HEK293 (cell line): ENCODE data around the gene EIF4ENIF1.

Experiments used
- CTCF ChIA-PET: fragments of 350-600 bp; formaldehyde crosslinking; extraction: SDS; loops from one replicate; lab custom pipeline; 2021; ENCODE audit warnings: antibody characterized with exemption; lab: Yijun Ruan, JAX
- POLR2A ChIA-PET: fragments of 300-600 bp; formaldehyde crosslinking; extraction: SDS; loops from one replicate; lab custom pipeline; 2020; ENCODE audit warnings: antibody characterized with exemption, inconsistent platforms; lab: Yijun Ruan, JAX
- H3K27ac ChIP-seq: fragments of 200-500 bp; sonication (Bioruptor generic); 2 replicates; pipeline ENCODE4 v1.5.1; 2014; ENCODE audit warnings: low read depth, low read length, control low read depth, inconsistent platforms; ENCODE audit errors: extremely low read depth
- H3K36me3 ChIP-seq, 2 experiments: fragments of 200-500 bp in 1 of 2; sonication (Bioruptor generic) in 1 of 2; 1 replicate in 1 of 2; 2 replicates in 1 of 2; pipeline ENCODE4 v1.5.1; 2014 to 2017; ENCODE audit warnings: inconsistent platforms in 2 of 2, low read length in 2 of 2; ENCODE audit not compliant: control insufficient read depth in 2 of 2, insufficient read depth in 1 of 2
- H3K4me1 ChIP-seq: fragments of 200-500 bp; sonication (Bioruptor generic); 2 replicates; pipeline ENCODE4 v1.5.1; 2014; ENCODE audit warnings: mild to moderate bottlenecking, low read length, inconsistent platforms; ENCODE audit not compliant: control insufficient read depth, insufficient read depth
- H3K4me3 ChIP-seq: 2 replicates; pipeline ENCODE4 v1.5.1; 2011; ENCODE audit warnings: low read depth, mild to moderate bottlenecking, control low read depth, low read length, moderate library complexity
- H3K9me3 ChIP-seq: fragments of 200-500 bp; sonication (Bioruptor generic); 2 replicates; pipeline ENCODE4 v1.5.1; 2014; ENCODE audit warnings: low read depth, low read length, inconsistent platforms; ENCODE audit not compliant: control insufficient read depth, insufficient read depth
- KLF8 ChIP-seq: fragments of 450-650 bp; formaldehyde crosslinking; IDR thresholded peaks from 2 replicates; pipeline ENCODE4 v1.5.1; 2016; ENCODE audit warnings: missing biosample characterization, missing genetic modification characterization
- KLF9 ChIP-seq: fragments of 450-650 bp; formaldehyde crosslinking; IDR thresholded peaks from 2 replicates; pipeline ENCODE4 v1.5.1; 2016; ENCODE audit warnings: missing biosample characterization, missing genetic modification characterization, low read depth
- SP7 ChIP-seq: fragments of 450-650 bp; formaldehyde crosslinking; IDR thresholded peaks from 2 replicates; pipeline ENCODE4 v1.5.1; 2016; ENCODE audit warnings: missing biosample characterization, missing genetic modification characterization
- ZBTB20 ChIP-seq: fragments of 450-650 bp; formaldehyde crosslinking; IDR thresholded peaks from 2 replicates; pipeline ENCODE4 v1.5.1; 2016; ENCODE audit warnings: missing biosample characterization, missing genetic modification characterization
- ZNF121 ChIP-seq: fragments of 450-650 bp; formaldehyde crosslinking; IDR thresholded peaks from 2 replicates; pipeline ENCODE4 v1.5.1; 2016; ENCODE audit warnings: missing biosample characterization, missing genetic modification characterization
- ZNF133 ChIP-seq: fragments of 450-650 bp; formaldehyde crosslinking; IDR thresholded peaks from 2 replicates; pipeline ENCODE4 v1.5.1; 2016; ENCODE audit warnings: missing biosample characterization, missing genetic modification characterization
- ZNF146 ChIP-seq: fragments of 450-650 bp; formaldehyde crosslinking; IDR thresholded peaks from 2 replicates; pipeline ENCODE4 v1.5.1; 2016; ENCODE audit warnings: missing biosample characterization, missing genetic modification characterization
- ZNF239 ChIP-seq: fragments of 450-650 bp; formaldehyde crosslinking; IDR thresholded peaks from 2 replicates; pipeline ENCODE4 v1.5.1; 2016; ENCODE audit warnings: missing biosample characterization, missing genetic modification characterization
- ZNF24 ChIP-seq: fragments of 450-650 bp; formaldehyde crosslinking; IDR thresholded peaks from 2 replicates; pipeline ENCODE4 v1.5.1; 2016; ENCODE audit warnings: missing biosample characterization, missing genetic modification characterization
- ZNF37A ChIP-seq: fragments of 450-650 bp; IDR thresholded peaks from 2 replicates; pipeline ENCODE4 v1.5.1; 2018; ENCODE audit warnings: missing biosample characterization, missing genetic modification characterization
- ZNF510 ChIP-seq: fragments of 450-650 bp; formaldehyde crosslinking; IDR thresholded peaks from 2 replicates; pipeline ENCODE4 v1.5.1; 2018; ENCODE audit warnings: mild to moderate bottlenecking, missing genetic modification characterization, missing biosample characterization; ENCODE audit not compliant: insufficient replicate concordance
- ZNF529 ChIP-seq: fragments of 450-650 bp; formaldehyde crosslinking; IDR thresholded peaks from 2 replicates; pipeline ENCODE4 v1.5.1; 2017; ENCODE audit warnings: missing genetic modification characterization, missing biosample characterization; ENCODE audit not compliant: insufficient replicate concordance
- ZNF585B ChIP-seq: fragments of 450-650 bp; formaldehyde crosslinking; IDR thresholded peaks from 2 replicates; pipeline ENCODE4 v1.5.1; 2016; ENCODE audit warnings: missing biosample characterization, missing genetic modification characterization
- ZNF660 ChIP-seq: fragments of 450-650 bp; IDR thresholded peaks from 2 replicates; pipeline ENCODE4 v1.5.1; 2018; ENCODE audit warnings: missing biosample characterization, mild to moderate bottlenecking, missing genetic modification characterization
- ZNF768 ChIP-seq: fragments of 450-650 bp; formaldehyde crosslinking; IDR thresholded peaks from 2 replicates; pipeline ENCODE4 v1.5.1; 2018; ENCODE audit warnings: missing biosample characterization, mild to moderate bottlenecking, missing genetic modification characterization
- ZNF777 ChIP-seq: fragments of 450-650 bp; formaldehyde crosslinking; IDR thresholded peaks from 2 replicates; pipeline ENCODE4 v1.5.1; 2017; ENCODE audit warnings: missing biosample characterization, missing genetic modification characterization, borderline replicate concordance
- ZNF843 ChIP-seq: fragments of 450-650 bp; formaldehyde crosslinking; IDR thresholded peaks from 2 replicates; pipeline ENCODE4 v1.5.1; 2016; ENCODE audit warnings: missing biosample characterization, missing genetic modification characterization
- ZSCAN30 ChIP-seq: fragments of 450-650 bp; IDR thresholded peaks from 2 replicates; pipeline ENCODE4 v1.5.1; 2018; ENCODE audit warnings: missing biosample characterization, mild to moderate bottlenecking, missing genetic modification characterization, moderate library complexity
- TF ChIP-seq, protein P1 (sequence below): fragments of 450-650 bp; formaldehyde crosslinking; IDR thresholded peaks from 2 replicates; pipeline ENCODE4 v1.5.1; 2016; ENCODE audit warnings: missing biosample characterization, missing genetic modification characterization
- TF ChIP-seq, protein P2 (sequence below): fragments of 450-650 bp; formaldehyde crosslinking; IDR thresholded peaks from 2 replicates; pipeline ENCODE4 v1.5.1; 2016; ENCODE audit warnings: missing biosample characterization, missing genetic modification characterization
- TF ChIP-seq, protein P3 (sequence below): fragments of 450-650 bp; formaldehyde crosslinking; IDR thresholded peaks from 2 replicates; pipeline ENCODE4 v1.5.1; 2016; ENCODE audit warnings: missing biosample characterization, missing genetic modification characterization
- TF ChIP-seq, protein P4 (sequence below): fragments of 450-650 bp; formaldehyde crosslinking; IDR thresholded peaks from 2 replicates; pipeline ENCODE4 v1.5.1; 2016; ENCODE audit warnings: missing biosample characterization, missing genetic modification characterization
- TF ChIP-seq, protein P5 (sequence below): fragments of 450-650 bp; formaldehyde crosslinking; IDR thresholded peaks from 2 replicates; pipeline ENCODE4 v1.5.1; 2016; ENCODE audit warnings: missing biosample characterization, missing genetic modification characterization
- TF ChIP-seq, protein P6 (sequence below): fragments of 450-650 bp; formaldehyde crosslinking; IDR thresholded peaks from 2 replicates; pipeline ENCODE4 v1.5.1; 2016; ENCODE audit warnings: missing biosample characterization, missing genetic modification characterization, borderline replicate concordance

EIF4ENIF1 gene

DNA sequence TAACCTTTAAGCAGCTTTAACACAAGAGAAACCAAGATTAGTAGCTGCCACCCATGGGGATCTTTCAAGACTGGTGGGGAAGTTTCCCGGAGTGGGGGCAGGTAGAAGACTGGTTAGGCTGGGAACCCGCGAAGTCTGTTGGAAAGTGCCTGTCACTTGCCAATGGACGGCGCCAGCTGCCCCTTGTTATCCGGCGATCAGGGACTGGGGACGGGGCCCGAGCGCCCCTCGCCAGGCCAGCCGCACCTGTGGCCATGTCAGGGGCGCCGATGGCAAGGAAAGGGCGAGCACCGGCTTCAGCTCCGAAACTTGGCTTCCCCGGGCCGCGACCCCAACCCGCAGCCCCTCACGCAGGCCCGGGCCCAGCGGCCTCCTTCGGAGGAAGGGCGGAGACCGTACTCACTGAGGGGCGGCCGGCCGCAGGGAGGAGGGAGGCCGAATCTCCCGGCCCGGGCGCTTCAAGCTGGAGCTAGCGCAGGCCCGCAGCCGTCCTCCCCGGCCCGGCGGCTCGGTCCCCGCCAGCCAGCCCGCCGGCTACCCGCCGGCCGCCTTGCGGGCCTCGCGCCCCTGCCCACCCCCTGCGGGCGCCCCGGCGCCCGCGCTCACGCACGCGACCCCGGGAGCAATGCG is 539 bp downstream of the EIF4ENIF1 start (continued):
- TF ChIP-seq ZNF768 (no peak), ZNF529 (tag by site-specific recombination) (no peak), ZNF37A (tag by site-specific recombination) (no peak), ZNF843 (no peak), KLF9 (tag by site-specific recombination) (peak; percentile 43), ZNF660 (tag by site-specific recombination) (no peak), ZNF585B (tag by site-specific recombination) (no peak), ZNF146 (tag by site-specific recombination) (no peak), SP7 (tag by site-specific recombination) (no peak), ZNF777 (tag by site-specific recombination) (no peak), ZNF121 (no peak), ZBTB20 (tag by site-specific recombination) (peak; percentile 83), ZSCAN30 (peak; percentile 54; the same call in 1 of the 2 replicates)
- TF ChIP-seq, protein P1, sequence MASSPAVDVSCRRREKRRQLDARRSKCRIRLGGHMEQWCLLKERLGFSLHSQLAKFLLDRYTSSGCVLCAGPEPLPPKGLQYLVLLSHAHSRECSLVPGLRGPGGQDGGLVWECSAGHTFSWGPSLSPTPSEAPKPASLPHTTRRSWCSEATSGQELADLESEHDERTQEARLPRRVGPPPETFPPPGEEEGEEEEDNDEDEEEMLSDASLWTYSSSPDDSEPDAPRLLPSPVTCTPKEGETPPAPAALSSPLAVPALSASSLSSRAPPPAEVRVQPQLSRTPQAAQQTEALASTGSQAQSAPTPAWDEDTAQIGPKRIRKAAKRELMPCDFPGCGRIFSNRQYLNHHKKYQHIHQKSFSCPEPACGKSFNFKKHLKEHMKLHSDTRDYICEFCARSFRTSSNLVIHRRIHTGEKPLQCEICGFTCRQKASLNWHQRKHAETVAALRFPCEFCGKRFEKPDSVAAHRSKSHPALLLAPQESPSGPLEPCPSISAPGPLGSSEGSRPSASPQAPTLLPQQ (tag by site-specific recombination): 0 out of 2 replicates have a peak, but pooled peaks have one; percentile 15
- TF ChIP-seq, protein P2, sequence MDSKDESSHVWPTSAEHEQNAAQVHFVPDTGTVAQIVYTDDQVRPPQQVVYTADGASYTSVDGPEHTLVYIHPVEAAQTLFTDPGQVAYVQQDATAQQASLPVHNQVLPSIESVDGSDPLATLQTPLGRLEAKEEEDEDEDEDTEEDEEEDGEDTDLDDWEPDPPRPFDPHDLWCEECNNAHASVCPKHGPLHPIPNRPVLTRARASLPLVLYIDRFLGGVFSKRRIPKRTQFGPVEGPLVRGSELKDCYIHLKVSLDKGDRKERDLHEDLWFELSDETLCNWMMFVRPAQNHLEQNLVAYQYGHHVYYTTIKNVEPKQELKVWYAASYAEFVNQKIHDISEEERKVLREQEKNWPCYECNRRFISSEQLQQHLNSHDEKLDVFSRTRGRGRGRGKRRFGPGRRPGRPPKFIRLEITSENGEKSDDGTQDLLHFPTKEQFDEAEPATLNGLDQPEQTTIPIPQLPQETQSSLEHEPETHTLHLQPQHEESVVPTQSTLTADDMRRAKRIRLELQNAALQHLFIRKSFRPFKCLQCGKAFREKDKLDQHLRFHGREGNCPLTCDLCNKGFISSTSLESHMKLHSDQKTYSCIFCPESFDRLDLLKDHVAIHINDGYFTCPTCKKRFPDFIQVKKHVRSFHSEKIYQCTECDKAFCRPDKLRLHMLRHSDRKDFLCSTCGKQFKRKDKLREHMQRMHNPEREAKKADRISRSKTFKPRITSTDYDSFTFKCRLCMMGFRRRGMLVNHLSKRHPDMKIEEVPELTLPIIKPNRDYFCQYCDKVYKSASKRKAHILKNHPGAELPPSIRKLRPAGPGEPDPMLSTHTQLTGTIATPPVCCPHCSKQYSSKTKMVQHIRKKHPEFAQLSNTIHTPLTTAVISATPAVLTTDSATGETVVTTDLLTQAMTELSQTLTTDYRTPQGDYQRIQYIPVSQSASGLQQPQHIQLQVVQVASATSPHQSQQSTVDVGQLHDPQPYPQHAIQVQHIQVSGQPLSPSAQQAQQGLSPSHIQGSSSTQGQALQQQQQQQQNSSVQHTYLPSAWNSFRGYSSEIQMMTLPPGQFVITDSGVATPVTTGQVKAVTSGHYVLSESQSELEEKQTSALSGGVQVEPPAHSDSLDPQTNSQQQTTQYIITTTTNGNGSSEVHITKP: peak; percentile 64
- TF ChIP-seq, protein P3, sequence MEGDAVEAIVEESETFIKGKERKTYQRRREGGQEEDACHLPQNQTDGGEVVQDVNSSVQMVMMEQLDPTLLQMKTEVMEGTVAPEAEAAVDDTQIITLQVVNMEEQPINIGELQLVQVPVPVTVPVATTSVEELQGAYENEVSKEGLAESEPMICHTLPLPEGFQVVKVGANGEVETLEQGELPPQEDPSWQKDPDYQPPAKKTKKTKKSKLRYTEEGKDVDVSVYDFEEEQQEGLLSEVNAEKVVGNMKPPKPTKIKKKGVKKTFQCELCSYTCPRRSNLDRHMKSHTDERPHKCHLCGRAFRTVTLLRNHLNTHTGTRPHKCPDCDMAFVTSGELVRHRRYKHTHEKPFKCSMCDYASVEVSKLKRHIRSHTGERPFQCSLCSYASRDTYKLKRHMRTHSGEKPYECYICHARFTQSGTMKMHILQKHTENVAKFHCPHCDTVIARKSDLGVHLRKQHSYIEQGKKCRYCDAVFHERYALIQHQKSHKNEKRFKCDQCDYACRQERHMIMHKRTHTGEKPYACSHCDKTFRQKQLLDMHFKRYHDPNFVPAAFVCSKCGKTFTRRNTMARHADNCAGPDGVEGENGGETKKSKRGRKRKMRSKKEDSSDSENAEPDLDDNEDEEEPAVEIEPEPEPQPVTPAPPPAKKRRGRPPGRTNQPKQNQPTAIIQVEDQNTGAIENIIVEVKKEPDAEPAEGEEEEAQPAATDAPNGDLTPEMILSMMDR (tag by site-specific recombination): peak; percentile 70
- TF ChIP-seq, protein P4, sequence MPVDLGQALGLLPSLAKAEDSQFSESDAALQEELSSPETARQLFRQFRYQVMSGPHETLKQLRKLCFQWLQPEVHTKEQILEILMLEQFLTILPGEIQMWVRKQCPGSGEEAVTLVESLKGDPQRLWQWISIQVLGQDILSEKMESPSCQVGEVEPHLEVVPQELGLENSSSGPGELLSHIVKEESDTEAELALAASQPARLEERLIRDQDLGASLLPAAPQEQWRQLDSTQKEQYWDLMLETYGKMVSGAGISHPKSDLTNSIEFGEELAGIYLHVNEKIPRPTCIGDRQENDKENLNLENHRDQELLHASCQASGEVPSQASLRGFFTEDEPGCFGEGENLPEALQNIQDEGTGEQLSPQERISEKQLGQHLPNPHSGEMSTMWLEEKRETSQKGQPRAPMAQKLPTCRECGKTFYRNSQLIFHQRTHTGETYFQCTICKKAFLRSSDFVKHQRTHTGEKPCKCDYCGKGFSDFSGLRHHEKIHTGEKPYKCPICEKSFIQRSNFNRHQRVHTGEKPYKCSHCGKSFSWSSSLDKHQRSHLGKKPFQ (tag by site-specific recombination): no peak
- TF ChIP-seq, all 188 proteins: peak for 23

DNA sequence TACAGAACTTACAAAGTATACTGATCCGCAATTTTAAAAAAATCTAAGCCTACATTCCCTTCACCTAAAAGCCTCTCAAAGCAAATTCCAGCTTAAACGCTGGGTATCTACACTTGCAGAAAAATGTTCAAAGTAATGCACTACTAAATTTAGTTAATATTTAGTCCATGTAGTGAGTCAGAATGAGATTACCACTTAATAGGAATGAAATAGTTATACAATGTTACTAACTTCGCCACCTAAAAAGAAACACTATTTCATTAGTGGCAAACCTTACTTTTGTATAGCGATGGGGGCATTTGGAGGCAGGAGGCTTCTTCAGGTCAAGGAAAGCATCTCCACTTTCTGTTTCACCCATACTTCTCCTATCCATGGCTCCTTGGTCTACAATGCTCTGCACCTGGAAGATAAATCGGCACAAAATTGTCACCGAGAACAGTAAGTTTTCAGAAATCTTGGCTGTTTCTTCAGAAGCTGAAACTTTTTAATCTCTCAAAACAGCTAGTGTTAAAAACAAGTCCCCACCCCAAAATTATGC is 1.2 kb downstream of the EIF4ENIF1 start:
- Histone ChIP-seq H3K4me1 (peaks cover 2% of the 10 kb centered on the region; the same call in 1 of the 2 replicates), H3K27ac (no peak overlapping the region), H3K36me3 (peaks cover 35 to 49% of the 10 kb centered on the region in 2 experiments), H3K4me3 (peak overlapping the region; percentile 95), H3K9me3 (no peaks in the 10 kb centered on the region)
- CTCF ChIA-PET: interaction anchor here (0.6 to 0.7 kb wide), 4 partner anchors 7 to 1714 kb away, joined by 3 to 5 read pairs (median 3); no protein-coding TSS in a partner anchor
- POLR2A ChIA-PET: interaction anchor here (0.7 to 1.4 kb wide), 3 partner anchors 9 to 37 kb away, joined by 3 to 7 read pairs (median 4); no protein-coding TSS in a partner anchor
- no peak for TF ChIP-seq ZNF585B (tag by site-specific recombination)
- TF ChIP-seq, protein P5, sequence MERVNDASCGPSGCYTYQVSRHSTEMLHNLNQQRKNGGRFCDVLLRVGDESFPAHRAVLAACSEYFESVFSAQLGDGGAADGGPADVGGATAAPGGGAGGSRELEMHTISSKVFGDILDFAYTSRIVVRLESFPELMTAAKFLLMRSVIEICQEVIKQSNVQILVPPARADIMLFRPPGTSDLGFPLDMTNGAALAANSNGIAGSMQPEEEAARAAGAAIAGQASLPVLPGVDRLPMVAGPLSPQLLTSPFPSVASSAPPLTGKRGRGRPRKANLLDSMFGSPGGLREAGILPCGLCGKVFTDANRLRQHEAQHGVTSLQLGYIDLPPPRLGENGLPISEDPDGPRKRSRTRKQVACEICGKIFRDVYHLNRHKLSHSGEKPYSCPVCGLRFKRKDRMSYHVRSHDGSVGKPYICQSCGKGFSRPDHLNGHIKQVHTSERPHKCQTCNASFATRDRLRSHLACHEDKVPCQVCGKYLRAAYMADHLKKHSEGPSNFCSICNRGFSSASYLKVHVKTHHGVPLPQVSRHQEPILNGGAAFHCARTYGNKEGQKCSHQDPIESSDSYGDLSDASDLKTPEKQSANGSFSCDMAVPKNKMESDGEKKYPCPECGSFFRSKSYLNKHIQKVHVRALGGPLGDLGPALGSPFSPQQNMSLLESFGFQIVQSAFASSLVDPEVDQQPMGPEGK: no peak
- no peak for TF ChIP-seq ZNF24 (tag by site-specific recombination)
- TF ChIP-seq ZNF510: no peak
- no peak for TF ChIP-seq ZNF133 (tag by site-specific recombination)
- TF ChIP-seq KLF8 (tag by site-specific recombination): no peak
- TF ChIP-seq, protein P6, sequence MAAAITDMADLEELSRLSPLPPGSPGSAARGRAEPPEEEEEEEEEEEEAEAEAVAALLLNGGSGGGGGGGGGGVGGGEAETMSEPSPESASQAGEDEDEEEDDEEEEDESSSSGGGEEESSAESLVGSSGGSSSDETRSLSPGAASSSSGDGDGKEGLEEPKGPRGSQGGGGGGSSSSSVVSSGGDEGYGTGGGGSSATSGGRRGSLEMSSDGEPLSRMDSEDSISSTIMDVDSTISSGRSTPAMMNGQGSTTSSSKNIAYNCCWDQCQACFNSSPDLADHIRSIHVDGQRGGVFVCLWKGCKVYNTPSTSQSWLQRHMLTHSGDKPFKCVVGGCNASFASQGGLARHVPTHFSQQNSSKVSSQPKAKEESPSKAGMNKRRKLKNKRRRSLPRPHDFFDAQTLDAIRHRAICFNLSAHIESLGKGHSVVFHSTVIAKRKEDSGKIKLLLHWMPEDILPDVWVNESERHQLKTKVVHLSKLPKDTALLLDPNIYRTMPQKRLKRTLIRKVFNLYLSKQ (tag by site-specific recombination): no peak
- no peak for TF ChIP-seq ZNF239 (tag by site-specific recombination)
